Inflammatory macrophage treated with lipopolysaccharide for 1 hour (primary cell): Measurements from ENCODE around the gene EXOSC2.

Source experiments
- DNase-seq, 2 donors: peaks; one replicate each; pipeline ENCODE4 v3.0.0-alpha.2; 2020 to 2022

The EXOSC2 gene

DNA sequence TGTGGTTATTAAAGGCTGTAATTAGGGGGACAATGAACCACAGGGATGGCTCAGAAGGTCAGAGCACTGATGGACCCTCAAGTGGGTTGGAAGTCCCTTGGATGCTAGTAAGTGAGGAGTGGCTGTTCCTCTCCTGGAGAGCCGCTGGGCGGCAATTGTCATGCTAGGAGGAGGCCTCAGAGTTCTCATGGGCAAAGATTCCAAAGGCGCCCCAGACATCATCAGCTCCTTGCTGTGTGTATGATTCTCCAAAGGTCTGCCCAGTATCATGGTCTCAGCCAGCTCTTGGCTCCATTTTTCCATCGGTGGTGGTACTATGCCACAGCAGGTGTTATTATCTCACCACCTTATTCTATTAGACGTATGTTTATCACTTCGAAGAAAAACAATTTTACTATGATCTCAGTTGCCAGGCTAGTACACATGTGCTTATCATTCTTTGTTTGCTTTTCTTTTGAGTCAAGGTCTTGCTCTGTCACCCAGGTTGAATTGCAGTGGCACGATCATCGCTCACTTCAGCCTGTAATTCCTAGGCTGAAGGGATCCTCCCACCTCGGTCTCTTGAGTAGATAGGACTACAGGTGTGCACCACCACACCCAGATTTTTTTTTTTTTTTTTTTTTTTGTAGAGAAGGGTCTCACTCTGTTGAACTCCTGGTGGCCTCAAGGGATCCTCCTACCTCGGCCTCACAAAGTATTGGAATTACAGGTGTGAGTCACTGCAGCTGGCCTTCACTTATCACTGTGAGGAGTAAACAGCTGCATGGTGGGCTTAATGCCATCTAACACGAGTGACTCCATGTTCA lies 46.8 kb downstream of the EXOSC2 start:
- DNase-seq: no peak

DNA sequence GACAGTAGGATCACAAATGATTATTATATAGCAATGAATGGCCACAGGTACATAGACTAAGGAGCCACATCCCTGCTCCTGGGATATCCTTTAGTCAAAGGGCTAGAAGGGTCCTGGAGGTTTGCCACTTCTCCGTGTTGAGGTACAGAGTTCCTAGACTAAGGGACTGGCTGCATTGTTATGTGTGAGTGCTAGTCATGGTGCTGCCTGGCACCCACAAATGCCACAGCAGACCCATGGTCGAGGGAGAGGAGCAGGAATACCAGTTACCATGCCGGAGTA lies 47.4 kb downstream of the EXOSC2 start:
- DNase-seq: no peak

DNA sequence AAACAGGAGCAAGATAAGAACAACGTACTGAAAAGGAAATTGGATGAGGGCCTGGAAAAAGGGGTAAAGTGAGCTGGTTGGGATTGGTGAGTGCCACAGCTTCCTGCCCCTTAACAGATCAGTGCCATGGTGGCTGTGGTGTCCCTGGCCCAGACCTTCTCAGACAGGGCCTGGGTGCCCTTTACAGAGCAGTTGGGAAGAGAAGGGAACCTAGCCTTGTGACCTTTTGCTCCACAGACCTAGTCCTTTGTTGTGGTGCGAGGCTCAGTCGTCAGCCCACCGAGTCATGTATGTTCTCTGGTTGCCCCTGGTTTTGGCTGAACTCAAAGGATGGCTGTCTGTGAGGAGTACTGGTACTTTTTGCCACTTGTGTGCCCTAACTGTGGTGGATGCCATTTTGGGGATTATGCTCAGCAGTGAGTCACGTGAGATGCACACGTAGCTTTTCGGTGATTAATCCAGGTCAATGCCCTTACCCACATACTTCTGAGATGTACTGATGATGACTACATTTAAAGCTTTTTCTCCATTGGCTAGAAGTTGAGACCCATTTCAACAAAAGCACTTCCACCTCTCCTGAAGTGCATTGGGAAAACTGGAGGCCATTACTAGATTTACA lies 48.4 kb downstream of the EXOSC2 start:
- no peak for DNase-seq

DNA sequence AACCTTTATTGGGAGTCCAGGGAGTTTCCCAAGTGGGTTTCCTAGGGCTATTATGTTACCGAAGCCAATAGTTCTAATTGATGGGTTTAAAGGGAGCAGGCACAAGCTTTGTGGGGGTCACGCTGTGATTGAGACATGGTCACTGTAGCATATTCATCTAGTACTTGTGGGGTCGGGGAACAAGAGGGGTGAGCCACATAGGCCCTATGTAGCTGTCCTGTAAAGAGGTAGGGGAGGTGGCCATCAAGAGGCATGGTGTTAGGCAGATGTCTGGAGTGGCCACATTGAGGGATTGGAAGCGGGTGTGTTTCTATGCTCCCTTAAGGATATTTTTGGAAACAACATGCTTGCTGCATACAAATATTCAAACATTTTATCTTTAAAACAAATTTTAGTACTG lies 50.1 kb downstream of the EXOSC2 start:
- no peak for DNase-seq

DNA sequence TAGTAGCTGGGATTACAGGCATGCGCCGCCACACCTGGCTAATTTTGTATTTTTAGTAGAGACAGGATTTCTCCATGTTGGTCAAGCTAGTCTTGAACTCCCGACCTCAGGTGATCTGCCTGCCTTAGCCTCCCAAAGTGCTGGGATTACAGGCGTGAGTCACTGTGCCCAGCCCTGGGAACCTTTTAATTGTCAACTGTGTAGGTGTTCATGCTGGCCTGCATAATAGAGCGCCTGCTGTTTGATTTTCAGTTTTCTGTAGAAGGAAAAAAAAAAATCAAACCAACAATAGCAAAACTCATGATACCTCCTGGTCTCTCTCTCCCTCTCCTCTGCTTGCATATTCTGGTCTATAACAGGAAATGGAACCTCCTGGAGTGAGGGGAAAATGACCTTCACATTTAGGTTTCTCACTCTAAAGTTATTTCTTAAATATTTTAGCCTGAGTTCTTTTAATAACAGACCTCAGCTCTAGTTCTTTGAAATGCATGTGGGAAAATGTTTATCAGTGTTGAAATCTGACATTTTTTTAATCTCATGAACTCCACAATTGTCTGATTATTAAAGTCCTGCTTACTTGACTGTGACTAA lies 51.7 kb downstream of the EXOSC2 start:
- DNase-seq: no peak

DNA sequence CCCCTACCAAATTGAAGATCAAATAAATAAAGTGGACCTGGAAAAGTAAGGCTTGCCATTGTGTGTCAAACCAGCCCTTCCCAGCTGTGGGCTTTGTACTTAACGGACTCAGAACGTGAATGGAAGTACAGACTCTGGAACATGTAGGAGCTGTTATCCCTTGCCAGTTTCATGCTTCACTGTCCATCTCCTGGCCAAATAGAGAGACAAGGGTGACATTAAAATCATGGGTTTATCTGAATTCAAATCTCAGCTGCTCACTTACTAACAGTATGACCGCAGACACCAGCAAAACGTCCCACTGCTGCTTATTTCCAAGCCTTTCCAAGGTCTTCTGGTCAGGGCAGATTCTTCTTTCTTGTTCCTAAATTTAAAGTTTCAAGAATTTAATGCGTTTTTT lies 52.2 kb downstream of the EXOSC2 start:
- no peak for DNase-seq

DNA sequence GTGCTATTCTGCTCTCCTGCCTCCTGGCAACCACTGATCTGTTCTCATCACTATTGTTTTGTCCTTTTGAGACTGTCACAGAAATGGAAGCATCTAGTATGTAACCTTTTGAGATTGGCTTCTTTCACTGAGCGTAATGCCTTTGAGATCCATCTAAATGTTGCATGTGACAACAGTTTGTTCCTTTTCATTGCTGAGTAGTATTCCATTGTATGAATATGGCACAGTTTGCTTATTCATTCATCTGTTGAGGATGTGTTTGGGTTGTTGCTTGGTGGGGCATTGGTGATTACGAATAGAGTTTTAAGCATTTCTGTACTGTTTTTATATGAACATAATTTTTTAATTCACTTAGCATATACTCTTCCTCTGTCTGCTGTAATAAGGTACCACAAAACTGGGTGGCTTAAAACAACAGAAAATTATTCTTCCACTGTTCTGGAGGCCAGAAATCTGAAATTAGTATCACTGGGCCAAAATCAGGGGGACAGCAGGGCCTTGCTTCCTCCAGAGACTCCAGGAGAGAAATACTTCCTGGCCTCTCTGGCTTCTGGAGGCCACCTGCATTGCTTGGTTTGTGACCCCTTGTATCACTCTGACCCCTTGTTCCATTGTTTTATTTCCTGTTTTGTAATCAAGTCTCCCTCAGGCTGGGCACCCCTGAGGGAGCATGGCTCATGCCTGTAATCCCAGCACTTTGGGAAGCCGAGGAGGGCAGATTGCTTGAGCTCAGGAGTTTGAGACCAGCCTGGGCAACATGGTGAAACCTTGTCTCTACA lies 53.0 kb downstream of the EXOSC2 start:
- DNase-seq: no peak

DNA sequence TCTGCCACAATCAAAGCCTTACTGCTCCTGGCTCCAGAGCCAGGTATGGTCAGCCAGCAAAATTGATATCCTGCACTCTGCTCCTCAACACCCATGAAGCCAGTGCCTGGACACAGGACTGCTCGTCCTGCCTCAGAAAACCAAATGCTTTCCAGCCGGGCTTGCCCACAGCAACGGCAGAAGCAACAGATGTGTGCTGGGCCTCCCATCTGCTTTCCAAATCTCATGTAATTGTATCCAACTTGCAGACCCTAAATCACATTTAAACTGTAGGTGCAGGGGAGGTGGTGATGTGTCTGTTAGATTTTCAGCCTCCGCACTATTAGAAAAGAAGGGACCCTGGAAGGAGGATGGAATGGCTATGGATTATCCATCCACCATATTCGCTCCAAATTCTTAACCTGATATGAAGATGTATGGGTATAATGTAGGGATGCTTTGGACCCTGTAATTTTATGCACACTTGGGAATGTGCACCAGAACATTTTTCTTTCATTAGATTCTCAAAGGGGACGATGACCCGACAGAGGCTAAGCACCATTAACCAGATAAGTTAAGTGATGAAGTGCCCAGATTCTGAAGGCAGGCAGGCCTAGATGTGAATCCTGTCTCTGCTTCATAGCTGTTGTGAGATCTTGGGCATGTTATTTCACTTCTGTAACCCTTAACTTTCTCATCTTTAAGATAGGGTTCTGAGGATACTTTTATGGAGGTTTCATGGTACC lies 58.2 kb downstream of the EXOSC2 start:
- DNase-seq: no peak
